H9 (cell line): ENCODE data around the gene RAB3GAP2. TPM values are rescaled to one million over a fixed set of nuclear protein-coding genes. Genes with fewer than 3 reads are reported as not detected.

ENCODE experiments used
- DNase-seq: peaks from one replicate; pipeline ENCODE4 v3.0.0-alpha.2; 2017
- H2AFZ ChIP-seq: one replicate; pipeline ENCODE4 v1.6.1; 2013; ENCODE audit warnings: mild to moderate bottlenecking, low read length, control low read depth, moderate library complexity
- H2AK5ac ChIP-seq: 2 replicates; pipeline ENCODE4 v1.6.1; 2013; ENCODE audit warnings: low read length, control low read depth, mixed read lengths; ENCODE audit not compliant: insufficient read length
- H2BK120ac ChIP-seq: one replicate; pipeline ENCODE4 v1.6.1; 2013; ENCODE audit warnings: low read depth, mild to moderate bottlenecking, low read length, control low read depth, inconsistent platforms; ENCODE audit not compliant: poor library complexity, severe bottlenecking
- H2BK12ac ChIP-seq: 2 replicates; pipeline ENCODE4 v1.6.1; 2013; ENCODE audit warnings: low read length, control low read depth, mixed read lengths, low read depth; ENCODE audit not compliant: insufficient read length
- H2BK15ac ChIP-seq: 2 replicates; pipeline ENCODE4 v1.6.1; 2013; ENCODE audit warnings: low read depth, low read length, control low read depth
- H2BK20ac ChIP-seq: one replicate; pipeline ENCODE4 v1.6.1; 2013; ENCODE audit warnings: low read depth, mild to moderate bottlenecking, low read length, control low read depth, inconsistent platforms; ENCODE audit not compliant: poor library complexity, severe bottlenecking
- H2BK5ac ChIP-seq: 2 replicates; pipeline ENCODE4 v1.6.1; 2013; ENCODE audit warnings: low read length, control low read depth, mixed read lengths; ENCODE audit not compliant: insufficient read length
- H3K14ac ChIP-seq: 2 replicates; pipeline ENCODE4 v1.6.1; 2013; ENCODE audit warnings: low read length, control low read depth; ENCODE audit not compliant: insufficient read depth
- H3K18ac ChIP-seq: 2 replicates; pipeline ENCODE4 v1.6.1; 2013; ENCODE audit warnings: low read depth, mild to moderate bottlenecking, mixed read lengths, low read length, control low read depth; ENCODE audit not compliant: insufficient read length
- H3K23ac ChIP-seq: 2 replicates; pipeline ENCODE4 v1.6.1; 2013; ENCODE audit warnings: low read length, control low read depth, mixed read lengths, low read depth; ENCODE audit not compliant: insufficient read length
- H3K23me2 ChIP-seq: 2 replicates; pipeline ENCODE4 v1.6.1; 2013; ENCODE audit warnings: low read depth, mild to moderate bottlenecking, mixed read lengths, low read length, control low read depth; ENCODE audit not compliant: insufficient read length, poor library complexity, severe bottlenecking
- H3K27ac ChIP-seq: 2 replicates; pipeline ENCODE4 v1.5.1; 2013; ENCODE audit warnings: low read length, control low read depth, mixed read lengths, low read depth; ENCODE audit not compliant: insufficient read length
- H3K27me3 ChIP-seq: 2 replicates; pipeline ENCODE4 v1.6.1; 2013; ENCODE audit warnings: low read length, control low read depth, inconsistent platforms; ENCODE audit not compliant: insufficient read depth
- H3K4ac ChIP-seq: 2 replicates; pipeline ENCODE4 v1.6.1; 2013; ENCODE audit warnings: low read depth, mild to moderate bottlenecking, control low read depth, inconsistent platforms, low read length, moderate library complexity
- H3K4me1 ChIP-seq: 2 replicates; pipeline ENCODE4 v1.6.1; 2013; ENCODE audit warnings: low read length, control low read depth, inconsistent platforms; ENCODE audit not compliant: insufficient read depth
- H3K4me2 ChIP-seq: 2 replicates; pipeline ENCODE4 v1.6.1; 2013; ENCODE audit warnings: low read length, control low read depth, mixed read lengths; ENCODE audit not compliant: insufficient read length, insufficient read depth
- H3K56ac ChIP-seq: 2 replicates; pipeline ENCODE4 v1.6.1; 2013; ENCODE audit warnings: low read depth, mild to moderate bottlenecking, mixed read lengths, low read length, control low read depth; ENCODE audit not compliant: insufficient read length
- H3K79me1 ChIP-seq: 2 replicates; pipeline ENCODE4 v1.6.1; 2013; ENCODE audit warnings: low read depth, mild to moderate bottlenecking, moderate library complexity, low read length, control low read depth, inconsistent platforms; ENCODE audit not compliant: insufficient read depth, poor library complexity, severe bottlenecking
- H3K79me2 ChIP-seq: 2 replicates; pipeline ENCODE4 v1.6.1; 2013; ENCODE audit warnings: low read length, control low read depth, inconsistent platforms; ENCODE audit not compliant: insufficient read depth
- H3K9ac ChIP-seq: 2 replicates; pipeline ENCODE4 v1.6.1; 2013; ENCODE audit warnings: low read length, control low read depth, mixed read lengths; ENCODE audit not compliant: insufficient read length; ENCODE audit errors: extremely low read depth
- H3K9me3 ChIP-seq: one replicate; pipeline ENCODE4 v1.6.1; 2013; ENCODE audit warnings: low read depth, low read length, inconsistent platforms; ENCODE audit not compliant: control insufficient read depth
- H3T11ph ChIP-seq: one replicate; pipeline ENCODE4 v1.6.1; 2013; ENCODE audit warnings: mild to moderate bottlenecking, low read length, control low read depth, inconsistent platforms
- H4K20me1 ChIP-seq: one replicate; pipeline ENCODE4 v1.6.1; 2013; ENCODE audit not compliant: control insufficient read depth, insufficient read length, insufficient read depth
- H4K5ac ChIP-seq: 2 replicates; pipeline ENCODE4 v1.6.1; 2013; ENCODE audit warnings: low read depth, mild to moderate bottlenecking, mixed read lengths, low read length, control low read depth; ENCODE audit not compliant: insufficient read length
- H4K8ac ChIP-seq: replicated peaks from 2 replicates; pipeline ENCODE4 v1.6.1; 2013; ENCODE audit warnings: low read length, control low read depth, mixed read lengths, low read depth; ENCODE audit not compliant: insufficient read length
- H4K91ac ChIP-seq: 2 replicates; pipeline ENCODE4 v1.6.1; 2013; ENCODE audit warnings: low read depth, mild to moderate bottlenecking, moderate library complexity, mixed read lengths, low read length, control low read depth; ENCODE audit not compliant: insufficient read length
- H3K27ac Mint-ChIP-seq, 3 experiments: 2 replicates in 2 of 3; 3 replicates in 1 of 3; pipeline ENCODE4 v1.8.0; 2020 to 2021; ENCODE audit warnings: mixed read lengths in 3 of 3, mild to moderate bottlenecking in 1 of 3, moderate library complexity in 1 of 3
- H3K27me3 Mint-ChIP-seq: 2 replicates; pipeline ENCODE4 v1.8.0; 2021; ENCODE audit warnings: low read depth, mild to moderate bottlenecking, moderate library complexity, mixed read lengths
- H3K36me3 Mint-ChIP-seq, 3 experiments: 2 replicates in 2 of 3; 3 replicates in 1 of 3; pipeline ENCODE4 v1.8.0; 2020 to 2021; ENCODE audit warnings: low read depth in 3 of 3, mixed read lengths in 3 of 3; ENCODE audit not compliant: insufficient read depth in 1 of 3
- H3K4me1 Mint-ChIP-seq, 2 experiments: 2 replicates each; pipeline ENCODE4 v1.8.0; 2020; ENCODE audit warnings: mixed read lengths in 2 of 2
- H3K4me3 Mint-ChIP-seq, 2 experiments: 2 replicates in 1 of 2; 3 replicates in 1 of 2; pipeline ENCODE4 v1.8.0; 2020 to 2021; ENCODE audit warnings: mild to moderate bottlenecking in 2 of 2, mixed read lengths in 2 of 2, moderate library complexity in 1 of 2
- H3K9me3 Mint-ChIP-seq, 2 experiments: 2 replicates in 1 of 2; 3 replicates in 1 of 2; pipeline ENCODE4 v1.8.0; 2020; ENCODE audit warnings: mild to moderate bottlenecking in 2 of 2, mixed read lengths in 2 of 2, moderate library complexity in 1 of 2
- CTCF ChIP-seq: fragments of 200-600 bp; sonication (generic); conservative IDR thresholded peaks from 3 replicates; pipeline ENCODE4 v1.8.0; 2021; ENCODE audit warnings: antibody characterized with exemption, mild to moderate bottlenecking
- total RNA-seq: library from RNA; stranded (reverse); gene quantifications from 2 replicates; pipeline ENCODE4 v1.2.1, GENCODE V29; 2021

RAB3GAP2 gene
- total RNA-seq, 1 experiment from 2014 or later = 48.3 TPM

GRCh38 chr1:220123066-220123465 is 149.2 kb downstream of the RAB3GAP2 start:
- no peaks in the 10 kb centered on the region for H3K4me1 ChIP-seq
- Mint-ChIP-seq H3K4me3 (no peak overlapping the region), H3K27ac (no peak overlapping the region), H3K36me3 (peaks cover 2 to 17% (median 15%) of the 10 kb centered on the region in 3 experiments; a peak in 5 of 7 replicates), H3K4me1 (peaks cover 0 to 4% of the 10 kb centered on the region in 2 experiments; a peak in 1 of 4 replicates), H3K27me3 (no peaks in the 10 kb centered on the region), H3K9me3 (no peaks in the 10 kb centered on the region)
- no peak for DNase-seq
- H3K27me3 ChIP-seq = no peaks in the 10 kb centered on the region
- no peak overlapping the region for H2BK12ac ChIP-seq
- H2BK5ac ChIP-seq = no peak overlapping the region
- no peak overlapping the region for H3K18ac ChIP-seq
- no peak overlapping the region for H2AFZ ChIP-seq
- H2AK5ac ChIP-seq = no peak overlapping the region
- no peaks in the 10 kb centered on the region for H3K79me2 ChIP-seq
- H3K9ac ChIP-seq = no peak overlapping the region
- H3T11ph ChIP-seq = no peak overlapping the region
- no peak overlapping the region for H3K4me2 ChIP-seq
- H3K23me2 ChIP-seq = no peaks in the 10 kb centered on the region
- no peak for TF ChIP-seq CTCF
- no peak overlapping the region for H3K23ac ChIP-seq
- H4K20me1 ChIP-seq = no peaks in the 10 kb centered on the region
- no peak overlapping the region for H4K91ac ChIP-seq
- H2BK120ac ChIP-seq = no peak overlapping the region
- H2BK20ac ChIP-seq = no peak overlapping the region
- no peaks in the 10 kb centered on the region for H3K9me3 ChIP-seq
- no peak overlapping the region for H3K27ac ChIP-seq
- no peak overlapping the region for H2BK15ac ChIP-seq
- no peak overlapping the region for H4K5ac ChIP-seq
- H3K14ac ChIP-seq = no peak overlapping the region
- no peak overlapping the region for H3K56ac ChIP-seq
- no peak overlapping the region for H4K8ac ChIP-seq
- no peaks in the 10 kb centered on the region for H3K79me1 ChIP-seq
- no peak overlapping the region for H3K4ac ChIP-seq
